ENCODE results near the gene TMEFF2.

- TF ChIP-seq GATA3 (IDR thresholded peaks at IDR 0.05; ENCODE audit: low read depth, low read length) (no peak), GATA2 (IDR thresholded peaks at IDR 0.05; ENCODE audit: low read depth, low read length) (no peak)
Measured at GRCh38 chr2:192099742-192100141, 95.0 kb downstream of the TMEFF2 start.

All from SH-SY5Y (cell line).